SKM-1 (cell line): ENCODE results near the gene CKB.

Experiments used
- DNase-seq: peaks from one replicate; lab custom pipeline; 2025; ENCODE audit not compliant: unreplicated experiment; lab: John Stamatoyannopoulos, UW

The CKB gene

GRCh38 chr14:103550451-103551337 lies 28.1 kb upstream of the CKB start:
- no peak for DNase-seq

GRCh38 chr14:103549361-103550311 lies 27.0 kb upstream of the CKB start:
- no peak for DNase-seq

DNA sequence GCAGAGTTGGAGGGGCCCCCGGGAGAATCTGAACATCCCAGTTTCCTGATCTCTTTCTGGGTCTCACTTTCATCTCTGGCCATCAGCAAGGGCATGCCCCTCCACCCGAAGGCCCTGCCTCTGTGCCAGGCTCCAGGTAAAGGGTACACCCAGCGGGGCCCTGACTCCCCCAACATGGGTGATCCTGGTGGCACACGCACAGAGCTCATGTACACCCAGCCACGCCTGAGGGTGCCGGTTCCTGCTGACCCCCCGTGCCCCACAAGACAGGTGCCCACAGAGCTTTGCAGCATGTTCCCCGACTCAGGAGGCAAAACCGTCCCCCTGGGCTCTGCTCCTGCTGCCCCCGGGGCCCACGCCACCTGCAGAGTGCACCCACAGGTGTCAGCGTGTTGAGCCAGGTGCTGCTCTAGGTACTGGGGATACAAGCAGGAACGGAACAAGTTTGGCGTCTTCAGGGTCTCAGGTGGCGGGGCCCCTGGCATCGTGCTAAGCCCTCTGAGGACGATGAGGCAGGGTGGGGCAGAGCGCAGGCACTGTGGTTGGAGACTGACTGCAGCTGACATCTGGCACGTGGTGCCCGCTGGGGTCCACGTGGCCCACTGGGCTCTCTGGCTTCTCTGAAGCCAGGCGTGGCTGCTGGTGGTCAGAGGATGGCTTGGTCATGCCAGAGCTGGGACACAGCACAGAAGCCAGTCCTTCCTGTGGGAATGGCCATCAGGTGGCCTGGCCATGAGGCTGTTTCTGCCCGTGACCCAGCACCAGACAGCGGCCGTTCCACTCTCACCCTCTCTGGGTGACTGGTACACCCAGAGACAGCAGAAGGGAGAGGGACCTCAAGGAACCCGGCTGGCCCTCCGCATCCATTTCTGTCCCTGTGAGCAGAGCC lies 26.1 kb upstream of the CKB start:
- no peak for DNase-seq

DNA sequence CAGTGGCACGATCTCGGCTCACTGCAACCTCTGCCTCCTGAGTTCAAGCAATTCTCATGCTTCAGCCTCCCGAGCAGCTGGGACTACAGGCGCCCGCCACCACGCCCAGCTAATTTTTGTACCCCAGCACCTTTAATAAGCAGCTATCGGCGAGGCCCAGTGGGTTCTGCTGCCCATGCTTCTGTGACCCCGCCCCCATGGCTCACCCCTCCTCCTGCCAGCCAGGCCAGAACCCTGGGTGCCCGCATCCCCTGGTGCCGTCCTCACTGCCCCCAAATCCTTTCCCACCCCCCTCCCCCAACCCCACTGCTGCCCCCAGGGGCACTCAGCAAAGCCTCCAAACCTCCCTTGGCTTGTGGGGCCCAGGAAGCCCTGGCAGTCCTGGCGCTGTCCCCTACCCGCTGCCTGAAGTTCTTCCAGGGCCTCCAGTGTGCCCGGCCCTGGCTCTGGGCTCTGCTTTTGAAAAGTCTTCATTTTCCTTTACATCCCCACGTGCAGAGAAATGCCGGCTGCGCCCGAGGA lies 25.4 kb upstream of the CKB start:
- no peak for DNase-seq

DNA sequence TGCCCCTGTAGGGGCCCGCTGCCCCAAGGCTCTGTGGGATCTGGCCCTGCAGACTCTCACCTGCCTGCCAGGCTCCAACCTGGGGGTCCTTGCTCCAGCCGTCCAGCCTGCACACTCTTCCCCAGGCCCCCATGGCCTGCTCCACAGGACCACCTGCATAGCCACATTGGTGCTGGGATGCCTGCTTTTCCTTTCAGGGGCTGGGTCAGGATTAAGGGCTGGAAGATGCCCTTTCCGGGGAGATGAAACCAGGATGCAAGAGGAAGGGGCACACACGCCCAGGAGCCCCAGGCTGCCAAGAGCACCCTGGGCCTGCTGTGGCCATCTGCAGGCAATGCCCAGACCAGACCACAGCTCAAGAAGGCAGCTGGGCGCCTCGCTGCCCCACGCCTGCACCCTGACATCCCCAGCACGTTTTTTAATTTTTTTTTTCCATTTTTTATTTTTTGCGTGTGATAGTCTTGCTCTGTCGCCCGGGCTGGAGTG lies 24.9 kb upstream of the CKB start:
- DNase-seq, result no peak

GRCh38 chr14:103546652-103547454 lies 24.2 kb upstream of the CKB start:
- no peak for DNase-seq

- DNase-seq, result no peak
These were observed 23.5 kb upstream of the CKB start for GRCh38 chr14:103545915-103546651.

DNA sequence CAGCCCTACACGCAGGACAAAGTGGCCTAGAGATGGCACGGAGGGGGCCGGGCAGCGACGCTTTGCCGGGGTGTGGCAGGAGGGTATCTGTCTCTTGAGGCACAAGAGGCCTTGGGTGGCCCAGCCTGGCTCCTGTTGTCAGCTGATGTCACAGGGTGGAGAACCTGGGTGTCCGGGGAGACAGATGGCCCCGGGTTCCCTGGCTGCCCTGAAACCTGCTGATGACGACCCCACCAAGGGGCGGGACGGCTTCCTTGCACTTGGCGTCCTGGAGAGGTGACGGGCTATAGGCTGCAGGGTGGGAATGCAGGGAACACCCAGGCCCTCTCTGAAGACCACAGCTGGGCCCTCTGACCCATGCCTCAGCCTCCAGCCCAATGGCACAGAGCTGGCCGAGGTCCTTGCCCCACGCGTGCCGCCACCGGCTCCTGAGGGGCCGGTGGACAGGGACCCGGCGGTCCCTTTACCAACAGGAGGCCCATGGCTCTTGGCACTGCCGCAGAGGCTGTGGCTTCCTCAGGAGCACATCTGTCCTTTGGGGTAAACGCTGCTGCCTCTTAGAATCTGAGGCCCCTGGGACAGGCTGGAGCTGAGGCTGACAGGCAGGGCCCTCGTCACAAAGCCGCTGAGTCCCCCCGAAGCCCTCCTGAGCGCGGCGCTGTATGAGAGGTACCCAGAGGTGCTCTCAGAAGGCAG lies 22.7 kb upstream of the CKB start:
- no peak for DNase-seq

GRCh38 chr14:103544388-103545218 lies 22.0 kb upstream of the CKB start:
- no peak for DNase-seq

DNA sequence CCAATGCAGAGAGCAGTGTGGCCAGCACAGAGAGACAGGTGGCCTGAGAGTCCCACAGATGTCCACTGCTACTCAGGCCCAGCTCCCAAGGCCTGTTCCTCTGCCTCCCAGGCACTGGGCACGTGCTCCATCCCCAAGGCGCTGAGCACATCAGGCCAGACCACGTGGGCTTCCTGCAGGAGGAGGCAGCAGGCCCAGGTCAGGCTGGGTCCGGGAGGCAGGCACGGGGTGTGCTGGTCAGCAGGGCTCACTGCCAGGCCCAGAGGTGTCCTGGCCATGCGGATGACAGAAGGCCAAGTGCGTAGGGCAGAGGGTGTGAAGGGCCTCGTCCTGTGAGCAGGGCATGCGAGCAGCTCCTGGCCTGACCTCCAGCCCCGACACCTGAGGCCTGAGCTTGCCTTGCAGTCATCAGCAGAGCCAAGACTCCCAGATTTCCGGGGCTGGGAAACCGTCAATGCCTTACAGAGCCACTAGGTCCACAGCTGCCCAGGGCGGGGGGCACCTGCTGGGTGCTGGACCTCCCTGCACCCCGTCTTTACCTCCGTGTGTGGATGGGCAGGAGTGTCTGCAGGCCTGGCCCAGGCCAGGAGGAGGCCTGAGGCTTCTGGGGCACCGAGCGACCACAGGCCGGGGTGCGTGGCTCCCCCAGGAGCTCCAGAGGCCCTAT lies 21.2 kb upstream of the CKB start:
- no peak for DNase-seq

DNA sequence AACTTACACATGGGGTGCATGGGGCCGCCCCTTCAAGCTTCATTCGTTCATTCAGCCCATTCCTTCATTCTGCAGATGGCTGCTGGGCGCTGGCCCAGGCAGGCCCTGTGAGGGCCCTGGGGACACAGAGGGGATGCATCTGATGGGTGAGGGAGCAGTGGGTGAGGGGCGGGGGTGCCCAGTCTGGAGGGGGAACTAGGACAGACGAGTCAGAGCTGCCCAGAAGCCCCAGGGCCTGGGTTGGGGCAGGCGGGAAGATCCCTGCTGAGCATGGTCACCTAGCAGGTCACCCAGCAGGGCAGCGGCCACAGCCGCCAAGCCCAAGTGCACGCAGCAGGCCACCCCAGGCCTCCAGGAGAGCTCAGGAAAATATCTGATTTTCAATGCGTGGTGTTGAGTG lies 20.5 kb upstream of the CKB start:
- DNase-seq, result no peak

GRCh38 chr14:103542605-103543088 lies 20.0 kb upstream of the CKB start:
- no peak for DNase-seq

DNA sequence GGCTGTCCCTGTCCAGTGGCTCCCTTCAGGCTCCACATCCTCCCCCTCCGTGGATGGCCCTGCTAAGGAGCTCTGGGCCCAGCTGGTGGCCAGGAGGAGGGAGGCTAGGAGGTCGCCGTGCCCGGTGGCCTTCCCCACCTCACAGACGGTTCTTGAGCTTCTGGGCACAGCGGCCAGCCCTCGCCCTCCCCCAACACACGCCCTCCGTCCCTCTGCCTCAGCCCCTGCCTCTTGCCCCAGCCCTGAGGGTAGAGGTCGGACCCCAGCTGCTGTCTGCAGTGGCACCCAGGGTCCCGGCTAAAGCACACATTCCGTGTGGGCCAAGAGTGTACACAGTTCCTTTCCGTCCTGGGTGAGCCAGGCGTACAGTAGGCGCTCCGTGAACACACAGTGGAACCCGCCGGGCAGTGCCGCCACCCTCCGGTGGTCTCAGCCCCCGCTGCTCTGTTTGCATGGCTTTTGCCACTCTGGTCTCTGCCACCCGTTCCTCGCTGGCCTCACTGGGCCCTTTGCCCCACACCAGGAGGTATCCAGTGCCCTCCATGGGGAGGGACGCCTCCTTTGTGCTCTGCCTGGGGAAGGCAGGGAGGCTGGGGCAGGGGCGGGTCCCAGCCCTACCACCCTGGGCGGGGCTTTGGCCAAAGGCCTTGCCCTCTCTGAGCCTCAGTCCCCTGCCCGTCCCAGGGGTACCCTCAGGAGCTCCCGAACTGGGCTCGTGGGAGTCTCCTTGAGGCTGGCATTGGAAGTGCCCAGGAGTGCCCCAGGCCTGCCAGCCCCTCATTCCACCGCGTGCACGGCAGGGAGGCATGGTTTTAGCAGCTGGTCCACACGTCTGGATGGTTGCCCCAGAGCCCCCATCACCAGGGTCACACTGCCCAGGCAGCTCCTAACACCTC lies 19.3 kb upstream of the CKB start:
- DNase-seq, result no peak

GRCh38 chr14:103540821-103541708 lies 18.4 kb upstream of the CKB start:
- no peak for DNase-seq
